Measurements from ENCODE around the gene ACR.

DNA sequence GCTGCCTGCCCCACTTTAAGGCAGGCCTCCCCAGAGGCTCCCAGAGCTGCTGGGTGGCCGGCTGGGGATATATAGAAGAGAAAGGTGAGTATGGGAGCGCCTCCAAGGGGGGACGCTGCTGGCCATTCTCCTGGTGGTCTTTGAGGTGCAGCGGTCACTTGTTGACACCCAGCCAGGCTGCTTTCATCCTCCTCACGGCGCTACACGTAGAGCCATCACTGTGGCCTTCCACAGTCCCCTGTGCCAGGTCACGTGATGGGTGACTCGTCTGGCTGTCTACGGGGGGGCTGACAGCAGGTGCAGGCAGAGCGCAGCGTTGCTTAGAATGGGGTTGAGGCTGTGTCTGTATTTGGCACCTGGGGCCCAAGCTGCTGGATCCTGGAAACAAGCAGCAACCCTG is 1.9 kb downstream of the ACR start:
- TF ChIP-seq, protein P1, sequence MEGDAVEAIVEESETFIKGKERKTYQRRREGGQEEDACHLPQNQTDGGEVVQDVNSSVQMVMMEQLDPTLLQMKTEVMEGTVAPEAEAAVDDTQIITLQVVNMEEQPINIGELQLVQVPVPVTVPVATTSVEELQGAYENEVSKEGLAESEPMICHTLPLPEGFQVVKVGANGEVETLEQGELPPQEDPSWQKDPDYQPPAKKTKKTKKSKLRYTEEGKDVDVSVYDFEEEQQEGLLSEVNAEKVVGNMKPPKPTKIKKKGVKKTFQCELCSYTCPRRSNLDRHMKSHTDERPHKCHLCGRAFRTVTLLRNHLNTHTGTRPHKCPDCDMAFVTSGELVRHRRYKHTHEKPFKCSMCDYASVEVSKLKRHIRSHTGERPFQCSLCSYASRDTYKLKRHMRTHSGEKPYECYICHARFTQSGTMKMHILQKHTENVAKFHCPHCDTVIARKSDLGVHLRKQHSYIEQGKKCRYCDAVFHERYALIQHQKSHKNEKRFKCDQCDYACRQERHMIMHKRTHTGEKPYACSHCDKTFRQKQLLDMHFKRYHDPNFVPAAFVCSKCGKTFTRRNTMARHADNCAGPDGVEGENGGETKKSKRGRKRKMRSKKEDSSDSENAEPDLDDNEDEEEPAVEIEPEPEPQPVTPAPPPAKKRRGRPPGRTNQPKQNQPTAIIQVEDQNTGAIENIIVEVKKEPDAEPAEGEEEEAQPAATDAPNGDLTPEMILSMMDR (IDR thresholded peaks at IDR 0.05; ENCODE audit: low read depth, low read length) = no peak
- TF ChIP-seq EZH2phosphoT487 (IDR thresholded peaks at IDR 0.05; ENCODE audit: low read depth) = no peak

Measured in OCI-LY3 (cell line).